Keratinocyte (primary cell): ENCODE results near the gene GP5. TPM values are rescaled to one million over a fixed set of nuclear protein-coding genes. Genes with fewer than 3 reads are reported as not detected.

Source experiments
- DNase-seq: peaks from one replicate; pipeline ENCODE4 v3.0.0-alpha.2; 2011; ENCODE audit warnings: low read depth, missing footprints, low spot score
- FAIRE-seq: peaks from 2 replicates; lab custom pipeline; 2011; peaks lifted over from hg19 to GRCh38; lab: Jason Lieb, UNC
- H2AFZ ChIP-seq: 2 replicates; pipeline ENCODE4 v1.6.0; 2012; ENCODE audit warnings: low read length, control low read depth, inconsistent platforms; ENCODE audit not compliant: control insufficient read depth
- H3K27ac ChIP-seq: 2 replicates; pipeline ENCODE4 v1.5.1; 2011; ENCODE audit warnings: low read length; ENCODE audit not compliant: control insufficient read depth, insufficient read depth
- H3K27me3 ChIP-seq: 3 replicates; pipeline ENCODE4 v1.6.0; 2011; ENCODE audit warnings: low read length; ENCODE audit not compliant: control insufficient read depth, insufficient read depth; ENCODE audit errors: extremely low read depth
- H3K36me3 ChIP-seq, 2 experiments: 2 replicates in 1 of 2; 3 replicates in 1 of 2; pipeline ENCODE4 v1.5.1; 2011; ENCODE audit warnings: low read length in 2 of 2, mild to moderate bottlenecking in 1 of 2; ENCODE audit not compliant: control insufficient read depth in 2 of 2, insufficient read depth in 2 of 2; ENCODE audit errors: extremely low read depth in 1 of 2
- H3K4me1 ChIP-seq: 3 replicates; pipeline ENCODE4 v1.5.1; 2011; ENCODE audit warnings: low read length; ENCODE audit not compliant: control insufficient read depth, insufficient read depth; ENCODE audit errors: extremely low read depth
- H3K4me2 ChIP-seq: 3 replicates; pipeline ENCODE4 v1.6.0; 2011; ENCODE audit warnings: low read depth, low read length; ENCODE audit not compliant: control insufficient read depth, insufficient read depth; ENCODE audit errors: extremely low read depth
- H3K4me3 ChIP-seq, 3 experiments: fragments of 200-600 bp in 1 of 3; sonication (generic) in 1 of 3; 2 replicates in 2 of 3; 3 replicates in 1 of 3; pipeline ENCODE4 v1.5.1; 2011 to 2016; ENCODE audit warnings: low read length in 3 of 3, mild to moderate bottlenecking in 3 of 3, control low read depth in 2 of 3, inconsistent platforms in 1 of 3, low read depth in 1 of 3, mixed read lengths in 1 of 3, mixed run types in 1 of 3, moderate library complexity in 1 of 3; ENCODE audit not compliant: control insufficient read depth in 2 of 3, insufficient read depth in 2 of 3; ENCODE audit errors: extremely low read depth in 1 of 3
- H3K79me2 ChIP-seq: 2 replicates; pipeline ENCODE4 v1.6.0; 2012; ENCODE audit warnings: low read length; ENCODE audit not compliant: control insufficient read depth, insufficient read depth
- H3K9ac ChIP-seq: 3 replicates; pipeline ENCODE4 v1.6.0; 2011; ENCODE audit warnings: low read length; ENCODE audit not compliant: control insufficient read depth, insufficient read depth; ENCODE audit errors: extremely low read depth
- H3K9me1 ChIP-seq: 3 replicates; pipeline ENCODE4 v1.6.0; 2011; ENCODE audit warnings: low read length; ENCODE audit not compliant: control insufficient read depth, insufficient read depth; ENCODE audit errors: extremely low read depth
- H3K9me3 ChIP-seq: 2 replicates; pipeline ENCODE4 v1.5.1; 2012; ENCODE audit warnings: low read depth, low read length; ENCODE audit not compliant: control insufficient read depth
- H4K20me1 ChIP-seq: 3 replicates; pipeline ENCODE4 v1.6.0; 2011; ENCODE audit warnings: low read length; ENCODE audit not compliant: control insufficient read depth, insufficient read depth; ENCODE audit errors: extremely low read depth
- EZH2 ChIP-seq: IDR thresholded peaks from one replicate; pipeline ENCODE4 v1.6.1; 2012; ENCODE audit warnings: inconsistent platforms, mild to moderate bottlenecking, low read length, moderate library complexity
- dilution Hi-C: fragments of 300-500 bp; cut with MboI; formaldehyde crosslinking; loops from one replicate; pipeline ENCODE4 v1.7.0; 2020; ENCODE audit warnings: low sequenced_read_pairs; ENCODE audit not compliant: extremely low pct_ligation_motif_present
- polyA plus RNA-seq, 5 experiments: library from polyadenylated mRNA; depleted of rRNA in 3 of 5; stranded (reverse) in 3 of 5; stranded (forward) in 1 of 5; unstranded in 1 of 5; fragments of >200 nt; gene quantifications; 1 replicate in 1 of 5; 2 replicates in 3 of 5; 3 replicates in 1 of 5; pipeline versions ENCODE4 v1.2.1 to v1.2.3, GENCODE V29; 2011 to 2012; ENCODE audit warnings: missing spikeins in 2 of 5, low read depth in 1 of 5, low replicate concordance in 1 of 5
- TF ChIP-seq, protein P1 (sequence below), 3 experiments: IDR thresholded peaks in 1 of 3; conservative IDR thresholded peaks in 1 of 3; optimal IDR thresholded peaks in 1 of 3; 2 replicates in 2 of 3; 3 replicates in 1 of 3; pipeline versions ENCODE3 to v1.5.1; 2011; ENCODE audit warnings: low read length in 3 of 3, mild to moderate bottlenecking in 3 of 3, moderate library complexity in 2 of 3, control low read depth in 1 of 3, inconsistent platforms in 1 of 3; ENCODE audit not compliant: insufficient read depth in 2 of 3; ENCODE audit errors: extremely low read depth in 1 of 3

GP5 gene
- polyA plus RNA-seq, 1 donor (not counting 4 experiments of a cell fraction or from before 2014, with no cell fraction given) = 0.04 TPM

DNA sequence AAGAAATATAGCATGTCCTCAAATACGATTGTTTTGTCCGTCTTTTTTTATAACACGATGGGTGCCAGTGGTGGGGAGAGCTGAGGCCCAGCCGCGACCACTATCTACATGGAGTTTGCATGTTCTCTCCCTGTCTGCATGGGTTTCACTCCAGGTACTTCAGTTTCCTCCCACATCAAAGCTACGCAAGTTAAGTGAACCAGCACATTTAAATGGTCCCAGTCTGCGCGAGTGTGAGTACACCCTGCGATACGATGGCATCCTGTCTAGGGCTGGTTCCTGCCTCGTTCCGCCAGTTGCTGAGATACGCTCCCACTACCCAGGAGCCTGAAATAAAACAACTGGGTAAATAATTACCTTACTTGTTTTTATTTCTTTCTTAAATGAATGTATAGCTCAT, 47.1 kb upstream of the GP5 start:
- TF ChIP-seq, protein P1, sequence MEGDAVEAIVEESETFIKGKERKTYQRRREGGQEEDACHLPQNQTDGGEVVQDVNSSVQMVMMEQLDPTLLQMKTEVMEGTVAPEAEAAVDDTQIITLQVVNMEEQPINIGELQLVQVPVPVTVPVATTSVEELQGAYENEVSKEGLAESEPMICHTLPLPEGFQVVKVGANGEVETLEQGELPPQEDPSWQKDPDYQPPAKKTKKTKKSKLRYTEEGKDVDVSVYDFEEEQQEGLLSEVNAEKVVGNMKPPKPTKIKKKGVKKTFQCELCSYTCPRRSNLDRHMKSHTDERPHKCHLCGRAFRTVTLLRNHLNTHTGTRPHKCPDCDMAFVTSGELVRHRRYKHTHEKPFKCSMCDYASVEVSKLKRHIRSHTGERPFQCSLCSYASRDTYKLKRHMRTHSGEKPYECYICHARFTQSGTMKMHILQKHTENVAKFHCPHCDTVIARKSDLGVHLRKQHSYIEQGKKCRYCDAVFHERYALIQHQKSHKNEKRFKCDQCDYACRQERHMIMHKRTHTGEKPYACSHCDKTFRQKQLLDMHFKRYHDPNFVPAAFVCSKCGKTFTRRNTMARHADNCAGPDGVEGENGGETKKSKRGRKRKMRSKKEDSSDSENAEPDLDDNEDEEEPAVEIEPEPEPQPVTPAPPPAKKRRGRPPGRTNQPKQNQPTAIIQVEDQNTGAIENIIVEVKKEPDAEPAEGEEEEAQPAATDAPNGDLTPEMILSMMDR (optimal IDR thresholded peaks at IDR 0.05 in 1 of 3, IDR thresholded peaks at IDR 0.05 in 1 of 3, conservative IDR thresholded peaks at IDR 0.05 in 1 of 3; ENCODE audit: extremely low read depth in 1 of 3, insufficient read depth in 2 of 3, low read length in 3 of 3) = no peak
- no peak for TF ChIP-seq EZH2
- no peaks in the 10 kb centered on the region for H3K79me2 ChIP-seq
- FAIRE-seq (no peak), DNase-seq (no peak)
- no peak overlapping the region for H2AFZ ChIP-seq
- H3K9me3 ChIP-seq = no peaks in the 10 kb centered on the region
- no peak overlapping the region for H3K27ac ChIP-seq
- no peaks in the 10 kb centered on the region for H3K9me1 ChIP-seq
- dilution Hi-C loops = no loop called here
- H4K20me1 ChIP-seq = no peaks in the 10 kb centered on the region
- H3K4me3 ChIP-seq = no peak overlapping the region
- no peak overlapping the region for H3K9ac ChIP-seq
- no peaks in the 10 kb centered on the region for H3K4me1 ChIP-seq
- no peaks in the 10 kb centered on the region for H3K27me3 ChIP-seq
- no peak overlapping the region for H3K4me2 ChIP-seq
- peaks cover 8 to 28% of the 10 kb centered on the region in 2 experiments for H3K36me3 ChIP-seq

DNA sequence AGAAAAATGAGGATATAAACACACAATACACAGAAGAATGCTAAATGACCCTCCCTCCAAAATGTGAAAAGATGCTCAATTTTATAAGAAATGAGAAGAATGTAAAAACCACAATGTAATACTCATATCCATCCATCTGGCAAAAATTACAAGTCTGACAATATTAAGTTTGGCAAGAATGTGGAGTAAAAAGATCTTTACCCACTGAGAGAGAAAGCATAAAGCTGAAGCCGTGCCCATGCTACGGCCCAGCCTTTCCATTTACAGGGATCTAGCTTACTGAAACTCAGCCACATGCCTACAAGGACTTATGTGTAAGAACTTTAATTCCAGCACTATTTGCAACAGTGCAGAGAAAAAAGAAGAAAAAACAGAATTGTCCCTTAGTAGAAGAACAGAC, 44.8 kb upstream of the GP5 start:
- H3K36me3 ChIP-seq = peaks cover 14 to 31% of the 10 kb centered on the region in 2 experiments
- no peak overlapping the region for H3K4me2 ChIP-seq
- FAIRE-seq (no peak), DNase-seq (no peak)
- H3K9me1 ChIP-seq = no peaks in the 10 kb centered on the region
- H3K27ac ChIP-seq = no peak overlapping the region
- no peak for TF ChIP-seq EZH2
- TF ChIP-seq, protein P1 (optimal IDR thresholded peaks at IDR 0.05 in 1 of 3, IDR thresholded peaks at IDR 0.05 in 1 of 3, conservative IDR thresholded peaks at IDR 0.05 in 1 of 3; ENCODE audit: extremely low read depth in 1 of 3, insufficient read depth in 2 of 3, low read length in 3 of 3) = no peak
- no peaks in the 10 kb centered on the region for H4K20me1 ChIP-seq
- no peak overlapping the region for H2AFZ ChIP-seq
- no peaks in the 10 kb centered on the region for H3K4me1 ChIP-seq
- no peaks in the 10 kb centered on the region for H3K79me2 ChIP-seq
- H3K27me3 ChIP-seq = no peaks in the 10 kb centered on the region
- no peaks in the 10 kb centered on the region for H3K9me3 ChIP-seq
- no peak overlapping the region for H3K9ac ChIP-seq
- dilution Hi-C loops = no loop called here
- H3K4me3 ChIP-seq = no peak overlapping the region
